DLD1 (cell line): ENCODE results near the gene ARHGEF26.

Experiments
- in situ Hi-C: cut with HindIII; loops from 2 replicates; pipeline ENCODE4 v1.10.0; 2017; ENCODE audit warnings: low sequenced_read_pairs

ARHGEF26 gene

DNA sequence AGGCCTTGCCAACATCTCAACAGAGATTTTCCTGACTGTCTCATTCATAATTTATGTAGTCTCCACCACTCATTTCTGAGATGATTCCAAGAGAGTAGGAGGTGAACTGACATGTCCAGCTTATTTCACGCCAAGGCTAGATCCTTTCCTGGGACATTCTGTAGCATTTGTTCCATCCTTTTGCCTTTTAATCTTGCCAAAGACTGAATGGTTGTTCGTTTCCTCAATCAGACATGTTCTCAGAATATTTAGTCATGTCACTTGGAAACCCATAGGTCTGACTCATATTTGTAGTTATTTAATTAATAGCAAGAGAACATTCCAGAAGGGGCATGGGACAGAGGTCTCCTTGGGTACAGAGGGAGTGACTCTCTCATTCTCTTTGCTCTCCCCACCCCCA, 122.2 kb downstream of the ARHGEF26 start:
- in situ Hi-C loops, result no loop called here

DNA sequence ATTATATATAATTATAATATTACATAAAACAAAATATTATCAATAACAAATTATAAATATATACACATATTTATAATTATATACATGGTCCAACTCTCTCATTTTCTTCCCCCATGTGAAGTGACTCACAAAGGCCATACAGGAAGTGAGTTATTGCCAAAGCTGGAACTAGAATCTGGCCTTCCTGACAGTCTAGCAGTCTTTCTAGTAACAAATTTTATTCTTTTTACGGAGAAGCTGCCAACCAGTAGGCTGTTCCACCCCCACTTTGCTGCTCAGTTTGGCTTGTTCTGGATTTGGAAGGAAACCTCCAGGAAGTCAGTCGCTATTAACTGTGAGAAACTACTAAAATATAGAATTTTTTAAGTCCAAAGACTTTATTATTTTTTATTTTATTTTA, 123.5 kb downstream of the ARHGEF26 start:
- in situ Hi-C loops, result no loop called here

- in situ Hi-C loops, result no loop called here
These were observed 126.7 kb downstream of the ARHGEF26 start for GRCh38 chr3:154247806-154248415.

DNA sequence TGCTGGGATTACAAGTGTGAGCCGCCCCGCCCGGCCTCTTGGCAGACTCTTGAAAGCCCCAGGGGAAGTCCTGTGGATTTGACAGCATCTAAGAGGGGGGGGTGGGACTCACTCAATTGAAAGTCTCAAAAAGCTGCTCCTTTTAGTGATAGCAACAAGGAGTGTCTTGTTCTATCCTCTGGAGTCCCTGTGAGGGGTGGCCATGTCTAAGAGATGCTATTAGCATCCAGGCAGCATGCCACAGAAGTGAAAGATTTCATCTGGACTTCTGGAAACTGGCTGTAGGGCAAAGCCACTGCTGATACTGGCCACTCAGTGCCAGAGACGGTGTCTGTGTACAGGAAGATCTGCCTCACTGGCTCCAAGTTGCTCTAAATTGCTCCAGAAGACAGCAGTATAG, 129.1 kb downstream of the ARHGEF26 start:
- in situ Hi-C loops, result loop anchor here (25.0 kb wide), 1 partner anchor 163 kb away; no protein-coding TSS in a partner anchor

- in situ Hi-C loops, result loop anchor here (25.0 kb wide), 1 partner anchor 164 kb away; no protein-coding TSS in a partner anchor
These were observed 130.4 kb downstream of the ARHGEF26 start for GRCh38 chr3:154251610-154252009.

DNA sequence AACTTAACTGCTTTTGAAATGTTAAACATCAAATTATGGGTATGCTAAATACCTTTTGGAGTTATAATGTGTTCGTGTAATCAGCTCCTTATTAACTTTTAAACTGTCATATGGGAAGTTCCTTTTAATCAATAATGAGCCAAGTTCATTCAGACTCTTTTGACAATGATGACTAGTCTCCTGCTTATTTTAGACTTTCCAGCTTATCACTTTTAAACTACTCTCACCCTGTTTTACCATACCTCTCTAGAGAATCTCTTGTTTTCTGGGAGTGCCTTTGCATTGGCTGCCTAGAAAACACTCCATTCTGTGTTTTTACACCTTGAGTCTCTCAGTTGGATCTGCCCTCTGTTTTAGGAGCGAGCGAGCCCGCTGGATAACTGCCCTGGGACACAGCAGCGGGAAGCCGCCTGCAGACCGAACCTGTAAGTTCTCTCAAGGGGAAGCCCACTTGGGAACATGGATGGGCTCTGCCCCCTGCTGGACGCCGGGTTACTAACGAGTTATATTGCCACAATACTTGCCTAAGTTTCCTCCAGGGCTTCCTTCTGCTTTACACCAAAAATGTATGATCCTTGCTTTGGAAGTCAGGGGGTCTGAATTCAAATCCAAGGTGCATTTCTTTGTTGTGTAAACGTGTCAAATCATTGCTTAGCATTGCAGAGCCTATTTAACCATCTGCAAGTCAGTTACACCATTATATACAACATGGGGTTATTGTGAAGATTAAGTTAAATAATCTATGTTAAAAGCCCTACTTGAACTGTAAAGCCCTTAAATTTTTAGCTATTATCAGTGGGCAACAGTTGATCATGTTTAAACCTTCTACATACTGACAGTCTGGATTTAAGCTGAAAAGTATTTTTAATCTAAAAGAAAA, 131.8 kb downstream of the ARHGEF26 start:
- in situ Hi-C loops, result loop anchor here (25.0 kb wide), 1 partner anchor 166 kb away; no protein-coding TSS in a partner anchor

GRCh38 chr3:154254527-154254926, 133.3 kb downstream of the ARHGEF26 start:
- in situ Hi-C loops, result loop anchor here (25.0 kb wide), 1 partner anchor 167 kb away; no protein-coding TSS in a partner anchor

DNA sequence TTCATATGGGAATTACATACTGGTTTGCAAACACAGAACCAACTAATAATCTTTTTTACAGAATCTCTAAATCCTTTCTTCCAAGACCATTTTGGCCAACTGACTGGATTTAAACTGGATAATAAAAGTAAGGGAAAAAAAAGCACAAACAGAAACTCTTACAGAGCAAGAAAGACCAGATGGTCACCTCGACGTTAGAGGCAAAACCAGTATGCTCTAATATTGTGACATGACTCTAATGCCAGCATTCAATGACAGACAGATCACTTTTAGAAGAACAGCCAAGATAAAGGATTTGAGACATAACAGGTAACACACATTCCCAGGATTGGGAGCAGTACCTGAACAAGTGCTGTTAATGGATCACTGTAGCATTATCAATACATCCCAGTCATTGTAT, 152.2 kb downstream of the ARHGEF26 start:
- in situ Hi-C loops, result loop anchor here (25.0 kb wide), 1 partner anchor 186 kb away; no protein-coding TSS in a partner anchor

DNA sequence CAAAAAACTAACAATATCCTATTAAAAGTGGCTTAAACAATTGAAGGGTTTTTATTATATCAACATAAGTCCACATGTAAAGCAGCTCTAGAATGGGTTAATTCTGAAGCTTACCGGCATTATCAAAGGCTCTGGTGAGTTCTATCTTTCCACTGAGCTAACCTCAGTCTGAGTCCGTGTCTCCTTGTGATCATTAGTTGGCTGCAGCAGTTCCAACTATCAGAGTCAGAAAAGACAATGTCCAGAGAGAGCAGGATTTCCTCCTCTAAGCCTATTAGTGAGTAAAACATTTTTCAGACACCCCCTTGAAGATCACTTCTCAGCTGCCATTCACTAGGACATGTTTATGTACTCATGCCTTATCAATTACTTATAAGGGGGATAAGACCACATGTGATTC, 153.2 kb downstream of the ARHGEF26 start:
- in situ Hi-C loops, result loop anchor here (25.0 kb wide), 1 partner anchor 187 kb away; no protein-coding TSS in a partner anchor

DNA sequence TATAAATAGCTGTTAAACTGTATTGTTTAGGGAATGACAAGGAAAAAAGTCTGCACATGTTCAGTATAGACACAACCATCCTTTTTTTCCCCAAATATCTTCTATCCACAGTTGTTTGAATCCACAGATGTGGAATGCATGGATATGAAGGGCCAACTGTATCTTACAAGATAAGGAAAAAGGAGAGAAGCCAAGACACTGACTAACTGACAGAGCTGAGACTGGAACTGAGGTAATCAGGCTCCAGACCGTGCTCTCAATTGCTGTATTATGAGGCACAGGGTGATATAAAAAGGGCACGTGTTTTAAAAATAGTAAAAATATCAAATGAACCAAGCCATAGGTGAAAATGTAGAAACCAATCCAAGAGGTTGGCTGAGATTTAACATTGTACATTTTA, 154.1 kb downstream of the ARHGEF26 start:
- in situ Hi-C loops, result no loop called here

- in situ Hi-C loops, result no loop called here
These were observed 154.8 kb downstream of the ARHGEF26 start for GRCh38 chr3:154275965-154276364.

DNA sequence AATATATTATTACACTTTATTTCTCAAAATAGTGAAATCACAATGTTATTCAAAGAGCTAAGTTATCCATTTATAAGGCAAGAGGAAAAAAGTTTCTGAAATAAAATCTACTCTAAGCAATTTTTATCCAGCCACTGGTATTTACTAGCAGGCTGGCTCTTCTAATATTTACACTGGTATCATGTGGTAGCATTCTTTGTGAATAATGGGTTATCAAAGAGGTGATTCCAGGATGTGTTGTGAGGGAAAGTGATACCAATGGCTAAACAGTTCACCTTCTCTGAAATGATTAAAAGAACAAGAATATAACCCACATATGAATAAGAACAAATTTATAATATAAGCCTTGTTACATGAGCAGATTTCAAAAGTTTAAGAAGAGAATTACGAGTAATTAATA, 159.0 kb downstream of the ARHGEF26 start:
- in situ Hi-C loops, result no loop called here

DNA sequence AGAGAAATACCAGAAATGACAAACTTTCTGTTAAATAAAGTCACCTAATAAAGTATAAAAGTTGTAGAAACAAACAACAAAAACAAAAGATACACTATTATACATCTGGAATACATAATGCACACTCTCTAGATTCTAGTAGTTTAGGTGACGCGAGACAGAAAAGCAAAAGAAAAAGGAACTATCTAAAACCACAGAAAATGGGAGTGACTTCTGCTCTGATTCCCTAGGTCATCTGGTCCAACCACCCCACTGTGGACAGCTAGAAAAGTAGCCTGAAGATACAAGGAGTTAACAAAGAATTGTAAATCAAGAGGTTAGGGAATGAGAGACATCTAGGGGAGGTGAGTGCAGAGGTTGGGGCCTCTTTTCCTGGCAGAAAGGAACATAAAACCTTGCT, 164.0 kb downstream of the ARHGEF26 start:
- in situ Hi-C loops, result no loop called here

- in situ Hi-C loops, result no loop called here
These were observed 169.0 kb downstream of the ARHGEF26 start for GRCh38 chr3:154290187-154290586.

- in situ Hi-C loops, result no loop called here
These were observed 172.8 kb downstream of the ARHGEF26 start for GRCh38 chr3:154294016-154294415.

GRCh38 chr3:154301561-154301960, 180.4 kb downstream of the ARHGEF26 start:
- in situ Hi-C loops, result no loop called here

DNA sequence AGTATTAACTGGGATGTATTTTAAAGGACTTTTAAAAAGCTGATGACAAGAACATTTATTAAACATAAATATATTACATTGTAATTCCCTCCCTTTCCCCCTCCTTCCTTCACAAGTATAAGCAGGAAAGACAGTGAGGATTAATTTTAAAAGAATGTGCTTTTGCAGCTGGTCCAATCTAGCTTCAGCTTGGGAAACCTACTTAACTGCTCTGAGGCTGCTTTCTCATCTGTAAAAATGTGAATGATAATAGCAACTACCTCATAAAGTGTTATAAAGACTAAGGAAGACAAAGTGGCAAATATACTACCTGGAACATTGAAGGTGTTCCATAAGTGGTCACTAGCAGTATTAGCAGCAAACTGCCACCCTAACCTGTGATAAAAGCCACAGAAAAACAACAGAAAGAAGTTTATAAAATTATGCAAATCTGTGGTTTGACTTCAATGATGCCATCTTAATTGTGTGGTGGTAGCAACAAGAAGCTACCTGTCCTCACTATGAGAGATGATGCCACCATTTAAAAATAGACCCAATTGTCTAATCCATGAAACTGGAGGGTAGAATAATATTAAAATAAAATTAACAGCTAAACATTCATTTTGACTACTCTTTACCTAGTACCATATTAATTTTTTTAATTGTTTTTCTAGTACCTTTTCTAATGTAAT, 183.1 kb downstream of the ARHGEF26 start:
- in situ Hi-C loops, result no loop called here

- in situ Hi-C loops, result no loop called here
These were observed 183.7 kb downstream of the ARHGEF26 start for GRCh38 chr3:154304936-154305335.

- in situ Hi-C loops, result no loop called here
These were observed 186.2 kb downstream of the ARHGEF26 start for GRCh38 chr3:154307363-154307762.
